K562 (cell line): ENCODE data around the gene ALG12. TPM values are rescaled to one million over a fixed set of nuclear protein-coding genes. Genes with fewer than 3 reads are reported as not detected.

Experiments used
- ATAC-seq: fragments of 200-7000 bp; cut with Tn5 transposase; 3 replicates; pipeline ENCODE4 v1.9.1; 2020; ENCODE audit warnings: moderate library complexity
- BruUV-seq: library from RNA; stranded (reverse); fragments of 400-500 nt; replicated peaks from 2 replicates; lab custom pipeline; 2021; lab: Mats Ljungman, UMichigan
- CTCF ChIA-PET: fragments of 300-600 bp; formaldehyde crosslinking; extraction: SDS; loops from one replicate; lab custom pipeline; 2021; ENCODE audit warnings: low intra/inter-chr PET ratio; lab: Yijun Ruan, JAX
- POLR2A ChIA-PET: fragments of 300-600, 350-650 bp; sonication (Branson Sonifier 250); formaldehyde crosslinking; extraction: SDS; loops from one replicate; lab custom pipeline; 2021; ENCODE audit warnings: antibody characterized with exemption, inconsistent platforms; lab: Yijun Ruan, JAX
- DNase-seq, 4 experiments: peaks; one replicate each; pipeline versions ENCODE4 v3.0.0 to v3.0.0-alpha.2; 2011 to 2018; ENCODE audit warnings: low spot score in 3 of 4, mixed read lengths in 3 of 4; ENCODE audit errors: extremely low read depth in 1 of 4
- FAIRE-seq: peaks from 2 replicates; lab custom pipeline; 2011; peaks lifted over from hg19 to GRCh38; lab: Jason Lieb, UNC
- H2AFZ ChIP-seq: 2 replicates; pipeline ENCODE4 v1.6.0; 2011; ENCODE audit warnings: low read depth, low read length, control low read depth, inconsistent platforms
- H3K27ac ChIP-seq: fragments of 200-600 bp; 3 replicates; pipeline ENCODE4 v1.8.0; 2011; ENCODE audit warnings: low read depth, mild to moderate bottlenecking, control low read depth, inconsistent platforms, low read length, moderate library complexity, mixed read lengths; ENCODE audit errors: extremely low read depth
- H3K27me3 ChIP-seq, 2 experiments: fragments of 300-600 bp in 1 of 2; 2 replicates in 1 of 2; 3 replicates in 1 of 2; pipeline versions ENCODE4 v1.6.0 to v1.8.0; 2011; ENCODE audit warnings: inconsistent platforms in 2 of 2, low read length in 2 of 2, mild to moderate bottlenecking in 1 of 2, mixed read lengths in 1 of 2, moderate library complexity in 1 of 2; ENCODE audit not compliant: control insufficient read depth in 2 of 2, insufficient read depth in 2 of 2
- H3K36me3 ChIP-seq: fragments of 300-600 bp; 3 replicates; pipeline ENCODE4 v1.8.0; 2011; ENCODE audit warnings: mild to moderate bottlenecking, low read length, inconsistent platforms; ENCODE audit not compliant: control insufficient read depth, insufficient read depth
- H3K4me1 ChIP-seq, 2 experiments: fragments of 200-600 bp in 1 of 2; replicated peaks in 1 of 2; 2 replicates in 1 of 2; 3 replicates in 1 of 2; pipeline versions ENCODE4 v1.5.1 to v1.8.0; 2011; ENCODE audit warnings: inconsistent platforms in 2 of 2, low read length in 2 of 2, mild to moderate bottlenecking in 1 of 2, mixed read lengths in 1 of 2, moderate library complexity in 1 of 2; ENCODE audit not compliant: control insufficient read depth in 2 of 2, insufficient read depth in 2 of 2
- H3K4me2 ChIP-seq: 2 replicates; pipeline ENCODE4 v1.6.1; 2011; ENCODE audit warnings: low read length, control low read depth, inconsistent platforms, mixed read lengths; ENCODE audit not compliant: insufficient read depth
- H3K4me3 ChIP-seq: fragments of 200-600 bp; sonication (generic), shearing (Covaris generic); 2 replicates; pipeline ENCODE4 v1.5.1; 2016; ENCODE audit warnings: control low read depth, inconsistent platforms
- H3K79me2 ChIP-seq: fragments of 200-600 bp; 3 replicates; pipeline ENCODE4 v1.8.0; 2011; ENCODE audit warnings: low read length, inconsistent platforms; ENCODE audit not compliant: control insufficient read depth, insufficient read depth
- H3K9ac ChIP-seq, 2 experiments: 2 replicates each; pipeline versions ENCODE4 v1.6.0 to v1.6.1; 2011; ENCODE audit warnings: low read depth in 2 of 2, low read length in 2 of 2, control low read depth in 1 of 2, inconsistent platforms in 1 of 2, mild to moderate bottlenecking in 1 of 2, mixed read lengths in 1 of 2; ENCODE audit not compliant: insufficient read depth in 1 of 2
- H3K9me1 ChIP-seq: one replicate; pipeline ENCODE4 v1.6.0; 2011; ENCODE audit warnings: inconsistent platforms, mild to moderate bottlenecking, low read length, moderate library complexity; ENCODE audit not compliant: control insufficient read depth, insufficient read depth
- H3K9me3 ChIP-seq: replicated peaks from 2 replicates; pipeline ENCODE4 v1.5.1; 2011; ENCODE audit warnings: low read depth, low read length, inconsistent platforms; ENCODE audit not compliant: control insufficient read depth, insufficient read depth
- H4K20me1 ChIP-seq: replicated peaks from 2 replicates; pipeline ENCODE4 v1.6.1; 2011; ENCODE audit warnings: low read length, inconsistent platforms, mixed read lengths; ENCODE audit not compliant: control insufficient read depth, insufficient read depth
- ARID1B ChIP-seq: fragments of 450-650 bp; IDR thresholded peaks from 2 replicates; pipeline ENCODE4 v1.6.1; 2016; ENCODE audit warnings: antibody characterized with exemption, mild to moderate bottlenecking, inconsistent platforms
- ASH1L ChIP-seq: fragments of 450-650 bp; IDR thresholded peaks from 2 replicates; pipeline ENCODE4 v1.6.1; 2018; ENCODE audit warnings: borderline replicate concordance, mild to moderate bottlenecking, low read depth; ENCODE audit not compliant: partially characterized antibody
- CEBPZ ChIP-seq: fragments of 150-350 bp; IDR thresholded peaks from 2 replicates; pipeline ENCODE4 v1.6.1; 2014; ENCODE audit warnings: low read depth, mild to moderate bottlenecking, low read length, borderline replicate concordance
- GABPA ChIP-seq: fragments of 200-800 bp; sonication (Bioruptor generic); conservative IDR thresholded peaks from 2 replicates; pipeline ENCODE4 v1.6.1; 2016; ENCODE audit warnings: low read depth, missing genetic modification characterization, missing compliant biosample characterization
- NONO ChIP-seq, 2 experiments: fragments of 200-400 bp in 1 of 2; fragments of 450-650 bp in 1 of 2; formaldehyde crosslinking in 1 of 2; IDR thresholded peaks; 2 replicates each; pipeline ENCODE4 v1.6.1; 2017; ENCODE audit warnings: low read depth in 2 of 2, mild to moderate bottlenecking in 2 of 2, moderate library complexity in 2 of 2, low read length in 1 of 2
- NR2C2 ChIP-seq, 2 experiments: fragments of 200-800 bp in 1 of 2; sonication (Bioruptor generic) in 1 of 2; sonication (generic) in 1 of 2; formaldehyde crosslinking in 1 of 2; IDR thresholded peaks; 2 replicates each; pipeline versions ENCODE4 v1.6.1 to v1.8.0; 2016 to 2022; ENCODE audit warnings: mild to moderate bottlenecking in 1 of 2, missing compliant biosample characterization in 1 of 2, missing genetic modification characterization in 1 of 2, missing genetic modification reagents in 1 of 2
- POLR2AphosphoS2 ChIP-seq: IDR thresholded peaks from 2 replicates; pipeline ENCODE4 v1.6.1; 2012; ENCODE audit warnings: low read length, improper control_type of control experiment
- SOX6 ChIP-seq: fragments of 450-650 bp; IDR thresholded peaks from 2 replicates; pipeline ENCODE4 v1.6.1; 2014; ENCODE audit warnings: mild to moderate bottlenecking
- ZBTB33 ChIP-seq: sonication (generic); formaldehyde crosslinking; IDR thresholded peaks from 2 replicates; pipeline ENCODE4 v1.8.1; 2023; ENCODE audit warnings: mild to moderate bottlenecking, missing genetic modification reagents
- WGBS: fragments of 100-300 bp; shearing (Covaris generic); methylation state at CpG from one replicate; pipeline ENCODE4 v1.1.6; 2016; ENCODE audit warnings: low coverage, mixed read lengths; ENCODE audit not compliant: insufficient coverage; ENCODE audit errors: missing lambda C conversion rate; 5-methylcytosine and 5-hydroxymethylcytosine counted together
- in situ Hi-C: fragments of 300-500 bp; cut with MboI; formaldehyde crosslinking; loops from 4 replicates; pipeline ENCODE4 v1.15.0; 2018; ENCODE audit warnings: inconsistent platforms, mixed read lengths
- intact Hi-C: fragments of 100-400 bp; cut with micrococcal nuclease; formaldehyde crosslinking; loops from 2 replicates; pipeline ENCODE4 v1.14.2; 2022
- polyA plus RNA-seq, 8 experiments: library from polyadenylated mRNA; depleted of rRNA in 4 of 8; stranded (reverse) in 5 of 8; unstranded in 3 of 8; fragments of >200 nt; fragmentation: Nextera tagmentation in 2 of 8; fragmentation: Illumina TruSeq in 1 of 8; extraction: Ambion mirVana in 2 of 8; extraction: Trizol in 1 of 8; gene quantifications; 2 replicates each; pipeline versions ENCODE4 v1.2.1 to v1.2.3, GENCODE V29; 2011 to 2014; ENCODE audit warnings: inconsistent platforms in 1 of 8, missing spikeins in 1 of 8
- total RNA-seq, 7 experiments: library from RNA; depleted of rRNA in 6 of 7; stranded (reverse); fragments of >200 nt in 6 of 7; fragmentation: Illumina TruSeq in 2 of 7; extraction: Trizol in 2 of 7; gene quantifications; 2 replicates each; pipeline versions ENCODE4 v1.2.1 to v1.2.3, GENCODE V29; 2011 to 2021; ENCODE audit warnings: low replicate concordance in 1 of 7
- TF ChIP-seq, protein P1 (sequence below): sonication (generic); formaldehyde crosslinking; IDR thresholded peaks from 2 replicates; pipeline ENCODE4 v1.8.0; 2022; ENCODE audit warnings: mild to moderate bottlenecking, missing genetic modification reagents

The ALG12 gene
- total and polyA plus RNA-seq, 9 of the 15 experiments (the other 6 are each of a cell fraction or from before 2014, with no cell fraction given) = 0.20 to 8.5 (median 3.4) TPM

- TF ChIP-seq CEBPZ (no peak), SOX6 (no peak)
- TF ChIP-seq, all 486 proteins: peak for 0
These were observed 18.9 kb upstream of the ALG12 start (continued) for GRCh38 chr22:49936973-49937757.

GRCh38 chr22:49936018-49936972 is 18.1 kb upstream of the ALG12 start:
- 46% methylated on average over 3 of the region's 52 CpGs for WGBS
- H3K79me2 ChIP-seq = no peaks in the 10 kb centered on the region
- no peak overlapping the region for H3K4me2 ChIP-seq
- H4K20me1 ChIP-seq = no peaks in the 10 kb centered on the region
- H3K27ac ChIP-seq = peak overlapping the region; percentile 70; the same call in 2 of the 3 replicates
- H3K4me1 ChIP-seq = peaks cover 18 to 53% of the 10 kb centered on the region in 2 experiments
- H3K9ac ChIP-seq = peak overlapping the region in 1 of 2 experiments; percentile 86; a peak in 1 of 4 replicates
- no peaks in the 10 kb centered on the region for H3K9me1 ChIP-seq
- ATAC-seq (peak; percentile 92), DNase-seq (peak; percentile 79 to 95 (median 82)), FAIRE-seq (peak; percentile 81)
- BruUV-seq = no TSS peak
- H3K9me3 ChIP-seq = no peaks in the 10 kb centered on the region
- CTCF ChIA-PET = no interaction called here
- intact Hi-C loops (no loop called here), in situ Hi-C loops (no loop called here)
- H3K36me3 ChIP-seq = no peaks in the 10 kb centered on the region
- H2AFZ ChIP-seq = 0 out of 2 replicates have a peak overlapping the region, but pooled peaks have one; percentile 51
- no peak overlapping the region for H3K4me3 ChIP-seq
- no peaks in the 10 kb centered on the region for H3K27me3 ChIP-seq
- POLR2A ChIA-PET = interaction anchor here (0.6 to 1.8 kb wide), 4 partner anchors 26 to 316 kb away, joined by 3 to 4 read pairs (median 3); no protein-coding TSS in a partner anchor
- no peak for TF ChIP-seq GABPA (tag)
- TF ChIP-seq NR2C2 (CRISPR knock-in tag; IDR thresholded peaks at IDR 0.05) = no peak
- TF ChIP-seq NR2C2 (tag; IDR thresholded peaks at IDR 0.05) = peak; percentile 73
- TF ChIP-seq ARID1B = peak; percentile 38; the same call in 1 of the 2 replicates
- no peak; a peak in 1 of 4 replicates for TF ChIP-seq NONO (IDR thresholded peaks at IDR 0.05; ENCODE audit: low read depth in 2 of 2, low read length in 1 of 2)
- TF ChIP-seq ZBTB33 (CRISPR knock-in tag) = no peak
- TF ChIP-seq, protein P1, sequence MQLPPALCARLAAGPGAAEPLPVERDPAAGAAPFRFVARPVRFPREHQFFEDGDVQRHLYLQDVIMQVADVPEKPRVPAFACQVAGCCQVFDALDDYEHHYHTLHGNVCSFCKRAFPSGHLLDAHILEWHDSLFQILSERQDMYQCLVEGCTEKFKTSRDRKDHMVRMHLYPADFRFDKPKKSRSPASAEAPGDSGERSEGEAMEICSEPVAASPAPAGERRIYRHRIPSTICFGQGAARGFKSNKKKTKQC (CRISPR knock-in tag) = no peak
- TF ChIP-seq ASH1L = no peak
- no peak for TF ChIP-seq POLR2AphosphoS2
